D721Med (cell line): Measurements from ENCODE around the gene HADH.
"Not testable (repeated sequence)": the region's sequence is repeated elsewhere in the genome, so short reads cannot be mapped to it uniquely, and the experiment has no call there.

Experiments
- DNase-seq: peaks from one replicate; pipeline ENCODE4 v3.0.0; 2011; ENCODE audit warnings: low spot score; ENCODE audit not compliant: insufficient read length
- FAIRE-seq: peaks from 2 replicates; lab custom pipeline; 2011; peaks lifted over from hg19 to GRCh38; lab: Jason Lieb, UNC
- CTCF ChIP-seq: IDR thresholded peaks from 2 replicates; pipeline ENCODE4 v1.5.1; 2012; ENCODE audit warnings: mild to moderate bottlenecking, control low read depth; ENCODE audit not compliant: insufficient read depth; ENCODE audit errors: missing control alignments

The HADH gene

GRCh38 chr4:108006361-108006760 lies 16.7 kb downstream of the HADH start:
- FAIRE-seq (no peak), DNase-seq (no peak)
- no peak for TF ChIP-seq CTCF

GRCh38 chr4:108007984-108008383 lies 18.3 kb downstream of the HADH start:
- DNase-seq (no peak), FAIRE-seq (no peak)
- TF ChIP-seq CTCF = no peak

- DNase-seq (no peak), FAIRE-seq (no peak)
- no peak for TF ChIP-seq CTCF
These were observed 19.0 kb downstream of the HADH start for GRCh38 chr4:108008721-108009120.

- TF ChIP-seq CTCF = no peak
- FAIRE-seq (no peak), DNase-seq (no peak)
These were observed 20.5 kb downstream of the HADH start for GRCh38 chr4:108010167-108010566.

- DNase-seq, FAIRE-seq: not testable (repeated sequence)
These were observed 22.7 kb downstream of the HADH start for GRCh38 chr4:108012382-108012781.

GRCh38 chr4:108013327-108013726 lies 23.6 kb downstream of the HADH start:
- FAIRE-seq (no peak), DNase-seq (no peak)
- TF ChIP-seq CTCF = no peak

- DNase-seq (no peak), FAIRE-seq (no peak)
- TF ChIP-seq CTCF = no peak
These were observed 24.3 kb downstream of the HADH start for GRCh38 chr4:108013955-108014354.
